SU-DHL-6 (cell line): ENCODE measurements around the gene ITFG2.

Experiments used
- CTCF ChIP-seq: fragments of 200-600 bp; sonication (generic); IDR thresholded peaks from one replicate; pipeline ENCODE4 v1.5.1; 2017; ENCODE audit warnings: antibody characterized with exemption, mild to moderate bottlenecking, low read length, moderate library complexity; ENCODE audit not compliant: insufficient read depth, poor library complexity, severe bottlenecking
- EZH2phosphoT487 ChIP-seq: fragments of 200-600 bp; sonication (generic), shearing (Covaris generic); conservative IDR thresholded peaks from 2 replicates; pipeline ENCODE4 v1.6.1; 2018; ENCODE audit warnings: mild to moderate bottlenecking, antibody characterized with exemption, low read length, moderate library complexity, mixed read lengths

- no peak for TF ChIP-seq CTCF
- no peak for TF ChIP-seq EZH2phosphoT487
These were observed 47.4 kb upstream of the ITFG2 start for GRCh38 chr12:2765052-2765451.
